Stimulated activated CD8-positive, alpha-beta memory T cell treated with anti-CD3 and anti-CD28 coated beads, Interleukin-4, amount 100 ng/mL, for 4 hours (primary cell): Measurements from ENCODE around the gene RPL21.

Experiments used
- DNase-seq, 2 donors: peaks; one replicate each; pipeline ENCODE4 v3.0.0-alpha.2; 2020; ENCODE audit warnings: low read depth in 2 of 2, low spot score in 1 of 2

RPL21 gene

DNA sequence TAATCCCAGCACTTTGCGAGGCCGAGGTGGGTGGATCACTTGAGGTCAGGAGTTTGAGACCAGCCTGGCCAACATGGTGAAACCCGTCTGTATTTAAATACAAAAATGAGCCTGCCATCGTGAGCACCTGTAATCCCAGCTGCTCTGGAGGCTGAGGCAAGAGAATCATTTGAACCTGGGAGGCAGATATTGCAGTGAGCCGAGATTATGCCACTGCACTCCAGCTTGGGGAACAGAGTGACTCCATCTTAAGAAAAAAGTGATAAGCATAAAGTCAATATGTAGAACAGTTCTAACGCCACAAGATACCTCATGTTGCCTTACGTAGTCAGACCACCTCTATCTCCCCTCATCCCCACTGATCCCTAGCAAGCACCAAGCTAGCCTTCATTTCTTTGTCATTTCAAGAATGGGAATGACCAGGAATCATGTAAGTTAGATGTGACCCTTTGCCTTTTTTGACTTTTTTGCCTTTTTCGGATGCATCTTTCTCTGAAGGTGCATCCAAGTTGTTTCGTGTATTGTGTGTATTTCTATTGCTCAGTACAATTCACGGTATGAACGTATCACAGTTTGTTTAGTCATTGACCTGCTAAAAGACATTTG lies 6.4 kb downstream of the RPL21 start:
- DNase-seq = no peak

DNA sequence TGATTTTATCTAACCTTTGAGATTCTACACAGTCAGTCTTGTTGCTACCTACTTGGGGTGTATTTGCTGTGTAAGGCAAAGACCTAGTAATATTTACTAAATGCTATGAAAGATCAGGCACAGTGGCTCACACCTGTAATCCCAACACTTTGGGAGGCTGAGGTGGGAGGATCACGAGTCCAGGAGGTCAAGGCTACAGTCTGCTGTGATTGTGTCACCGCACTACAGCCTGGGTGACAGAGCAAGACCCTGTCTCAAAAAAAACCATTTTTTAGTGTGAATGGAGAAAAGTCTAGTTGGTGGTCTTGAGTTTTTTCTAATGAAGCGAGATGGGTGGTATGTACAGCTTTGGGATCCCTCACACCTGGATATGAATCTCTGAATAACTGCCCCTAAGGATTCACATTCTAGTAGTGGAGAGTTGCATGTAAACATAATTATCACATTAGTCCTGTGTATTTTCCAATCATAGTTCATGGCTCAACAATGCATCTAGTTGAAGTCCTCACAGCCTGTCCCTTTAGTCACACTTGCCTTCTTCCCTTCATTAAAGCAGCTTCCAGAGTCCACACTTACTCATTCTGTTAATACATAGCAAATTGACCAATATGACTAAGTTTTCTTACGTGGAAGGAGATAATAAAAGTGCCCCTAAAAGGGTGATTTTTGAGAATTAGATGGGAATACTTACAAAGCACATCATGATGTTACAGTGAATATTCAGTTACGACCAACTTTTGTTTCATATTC lies 7.5 kb downstream of the RPL21 start:
- DNase-seq = no peak

DNA sequence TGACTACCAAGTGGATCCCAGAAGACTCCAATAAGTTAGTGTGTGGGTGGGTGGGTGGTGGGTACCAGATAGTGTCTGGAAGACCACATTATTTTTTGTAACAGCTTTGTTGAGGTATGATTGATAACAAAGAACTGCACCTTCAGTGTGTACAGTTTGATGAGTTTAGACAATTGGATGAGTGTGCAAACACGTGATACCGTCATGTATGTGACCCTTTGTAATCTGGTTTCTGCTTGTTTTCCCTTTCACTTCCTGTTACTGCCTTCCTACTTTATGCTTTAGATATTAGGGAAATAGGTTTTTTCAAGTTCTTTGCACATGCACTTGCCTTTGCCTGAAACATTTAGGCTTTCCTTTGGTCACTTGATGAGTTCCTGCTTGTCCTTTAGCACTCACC lies 8.5 kb downstream of the RPL21 start:
- no peak for DNase-seq

DNA sequence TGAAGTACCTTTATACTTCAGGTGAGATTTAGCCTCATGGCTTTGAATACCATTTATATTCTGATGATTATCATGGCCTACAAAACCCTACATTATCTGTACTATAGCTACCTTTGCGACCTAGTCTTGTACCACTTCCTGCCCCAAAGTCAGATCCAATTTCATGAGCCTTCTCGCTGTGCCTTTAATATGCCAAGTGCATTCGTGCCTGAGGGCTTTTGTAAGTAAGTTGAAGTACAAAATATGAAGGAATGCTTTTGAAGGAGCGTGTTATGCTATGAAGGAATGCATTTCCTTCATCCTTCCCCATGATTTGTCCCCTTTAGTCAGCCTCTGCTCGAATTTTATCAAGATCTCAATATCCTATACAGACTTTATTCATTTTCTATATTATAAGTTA lies 10.0 kb downstream of the RPL21 start:
- DNase-seq = no peak

DNA sequence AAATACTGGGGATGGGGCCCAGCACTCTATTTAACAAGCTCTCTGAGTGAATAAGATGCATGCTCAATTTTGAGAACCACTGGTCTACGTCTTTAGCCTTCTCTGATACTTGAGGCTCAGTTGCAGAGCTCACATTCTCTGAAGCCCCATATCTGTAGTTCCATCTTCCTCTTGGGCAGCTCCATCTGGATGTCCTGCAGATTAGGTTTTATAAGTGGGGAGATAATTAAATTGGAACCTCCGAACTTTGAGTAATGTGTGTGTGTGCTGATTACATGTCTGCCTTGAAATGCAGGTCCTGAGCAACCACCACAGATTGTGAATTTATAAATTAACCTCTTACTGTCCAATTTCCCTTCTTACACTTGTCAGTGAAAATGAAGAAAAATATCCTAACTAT lies 12.1 kb downstream of the RPL21 start:
- DNase-seq = no peak

DNA sequence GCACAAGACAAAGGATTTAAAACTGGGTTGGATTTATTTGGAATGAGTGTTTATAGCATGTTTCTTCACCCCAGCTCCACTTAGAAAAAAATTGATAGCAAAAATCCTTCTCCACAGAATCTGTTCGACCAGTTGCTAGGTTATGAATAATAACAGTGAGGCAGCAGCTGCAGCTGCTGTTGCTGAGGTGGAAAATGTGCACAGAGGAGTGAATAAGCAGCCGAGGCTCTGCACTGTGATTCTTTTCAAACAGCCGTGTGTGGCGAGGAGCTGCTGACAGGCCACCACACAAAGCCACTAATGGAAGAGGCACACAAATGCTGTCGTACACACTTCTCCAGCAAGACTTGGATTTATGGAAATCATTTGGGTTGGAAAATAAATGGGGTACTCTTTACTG lies 12.8 kb downstream of the RPL21 start:
- DNase-seq = no peak

DNA sequence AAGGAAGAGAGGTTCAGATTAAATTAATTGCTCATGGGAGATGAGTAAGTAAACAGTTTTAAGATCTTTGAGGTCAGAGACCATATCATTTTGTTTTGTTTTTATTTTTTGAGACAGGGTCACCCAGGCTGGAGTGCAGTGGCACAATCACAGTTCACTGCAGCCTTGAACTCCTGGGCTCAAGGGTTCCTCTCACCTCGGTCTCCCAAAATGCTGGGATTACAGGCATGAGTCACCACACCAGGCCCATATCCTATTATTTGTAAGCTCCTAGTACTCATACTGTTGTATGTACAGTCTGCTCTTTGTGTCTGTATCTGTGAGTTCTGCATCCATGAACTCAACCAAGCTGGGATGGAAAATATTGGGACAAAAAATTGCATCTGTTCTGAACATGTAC lies 13.3 kb downstream of the RPL21 start:
- DNase-seq = no peak

DNA sequence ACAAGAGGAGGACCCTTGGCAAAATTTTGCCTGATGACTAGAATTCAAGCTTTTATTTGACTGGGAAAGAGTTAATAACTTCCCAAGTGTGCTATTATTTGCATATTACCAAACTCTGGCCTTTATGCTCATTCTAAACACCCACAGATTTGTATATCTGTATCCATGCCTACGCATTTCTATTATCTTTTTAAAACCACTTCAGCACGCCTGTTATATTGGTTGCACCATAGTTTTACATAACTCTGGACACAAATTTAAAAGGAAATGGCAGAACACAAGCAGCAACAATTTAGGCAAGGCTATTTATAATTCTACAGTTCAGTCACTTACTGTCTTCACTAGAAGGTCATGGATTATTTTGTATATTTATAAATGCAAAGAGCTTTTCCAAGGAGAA lies 15.6 kb downstream of the RPL21 start:
- no peak for DNase-seq

DNA sequence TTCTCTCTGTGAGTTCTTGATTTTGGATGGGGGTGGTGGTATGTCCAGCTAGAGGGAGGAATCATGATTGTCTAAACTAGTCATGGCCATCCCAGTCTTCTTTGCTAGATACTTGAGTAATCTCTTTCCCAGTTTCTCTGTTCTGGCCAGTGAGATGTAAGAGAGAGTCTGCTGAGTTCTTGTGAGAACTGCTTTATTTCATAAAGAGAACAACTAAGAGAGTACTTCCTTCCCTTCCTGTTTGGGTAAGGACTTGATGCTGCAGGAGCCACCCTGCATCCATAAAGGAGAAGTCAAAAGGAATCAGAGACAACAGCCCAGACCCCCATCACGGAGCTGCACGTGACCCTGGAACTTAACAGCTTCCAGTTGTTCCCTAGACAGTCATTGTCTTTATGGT lies 16.2 kb downstream of the RPL21 start:
- no peak for DNase-seq

DNA sequence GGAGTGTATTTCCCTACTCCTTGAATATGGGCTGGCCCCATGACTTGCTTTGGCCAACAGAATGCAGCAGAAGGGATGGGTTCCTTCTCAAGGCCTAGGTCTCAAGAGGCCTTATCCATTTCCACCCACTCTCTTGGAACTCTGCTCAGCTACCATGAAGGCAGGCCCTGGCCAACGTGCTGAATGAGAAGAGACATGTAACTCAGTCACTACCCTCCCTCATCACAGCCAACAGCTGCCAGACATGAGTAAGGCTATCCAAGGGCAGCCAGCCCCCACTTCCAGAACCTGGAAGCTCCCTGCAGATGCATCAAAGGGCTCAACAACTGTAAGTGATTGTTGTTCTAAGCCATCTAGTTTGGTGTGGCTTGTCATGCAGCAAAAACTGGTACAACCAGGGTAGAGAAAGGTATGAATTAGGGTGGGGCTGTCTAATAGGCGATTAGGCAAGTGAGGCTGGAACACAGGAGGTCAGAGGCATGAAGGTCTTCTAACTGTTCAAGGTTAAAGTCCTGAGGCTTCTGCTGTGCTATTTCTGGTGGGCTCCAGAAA lies 17.8 kb downstream of the RPL21 start:
- DNase-seq = no peak

DNA sequence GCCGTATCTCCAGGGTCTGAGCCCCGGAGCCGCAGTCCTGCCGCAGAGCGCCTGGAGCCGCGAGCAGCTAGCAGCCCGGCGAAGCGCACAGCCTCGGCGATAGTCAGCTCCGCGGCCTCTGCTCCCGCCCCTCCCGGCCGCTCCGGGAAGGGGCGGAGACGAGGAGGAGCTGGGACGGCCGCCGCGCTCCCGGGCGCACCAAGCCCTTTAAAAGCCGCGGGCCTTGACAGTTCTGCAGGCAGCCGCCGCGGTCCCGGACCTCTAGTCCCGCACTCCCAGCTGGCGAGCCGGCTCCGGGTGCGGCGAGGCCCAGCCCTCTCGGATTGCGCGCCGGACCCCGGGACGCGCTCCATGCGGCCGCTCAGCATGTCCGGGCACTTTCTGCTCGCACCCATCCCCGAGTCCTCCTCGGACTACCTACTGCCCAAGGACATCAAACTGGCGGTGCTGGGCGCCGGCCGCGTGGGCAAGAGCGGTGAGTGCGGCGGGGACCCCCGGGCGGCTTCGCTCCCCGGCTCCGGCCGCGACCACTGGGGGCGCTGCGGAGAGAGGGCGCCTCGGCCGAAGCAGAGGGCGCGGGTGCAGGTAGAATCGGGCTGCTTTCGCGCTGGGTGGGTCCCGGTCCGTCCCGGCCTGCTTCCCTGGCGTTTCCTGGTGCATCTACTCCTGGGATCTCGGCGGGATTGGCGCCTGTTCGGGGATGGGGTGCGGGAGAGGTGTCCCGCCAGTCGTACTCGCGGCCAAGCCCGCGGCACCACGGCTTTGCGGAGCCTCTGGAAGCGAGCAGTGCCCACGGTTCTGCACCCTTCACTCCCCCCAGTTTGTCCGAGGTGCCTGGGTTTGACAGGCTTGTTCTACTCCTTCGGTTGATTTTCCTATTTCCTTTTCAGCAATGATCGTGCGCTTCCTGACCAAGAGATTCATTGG lies 19.5 kb downstream of the RPL21 start, which contains the start of gene RASL11A:
Gene RASL11A, plus strand, starts transcription at position 237 of the 927 bp plus-strand sequence. Its CDS starts 115 bp downstream, at position 352.
- peak; percentile 40 to 47 for DNase-seq

DNA sequence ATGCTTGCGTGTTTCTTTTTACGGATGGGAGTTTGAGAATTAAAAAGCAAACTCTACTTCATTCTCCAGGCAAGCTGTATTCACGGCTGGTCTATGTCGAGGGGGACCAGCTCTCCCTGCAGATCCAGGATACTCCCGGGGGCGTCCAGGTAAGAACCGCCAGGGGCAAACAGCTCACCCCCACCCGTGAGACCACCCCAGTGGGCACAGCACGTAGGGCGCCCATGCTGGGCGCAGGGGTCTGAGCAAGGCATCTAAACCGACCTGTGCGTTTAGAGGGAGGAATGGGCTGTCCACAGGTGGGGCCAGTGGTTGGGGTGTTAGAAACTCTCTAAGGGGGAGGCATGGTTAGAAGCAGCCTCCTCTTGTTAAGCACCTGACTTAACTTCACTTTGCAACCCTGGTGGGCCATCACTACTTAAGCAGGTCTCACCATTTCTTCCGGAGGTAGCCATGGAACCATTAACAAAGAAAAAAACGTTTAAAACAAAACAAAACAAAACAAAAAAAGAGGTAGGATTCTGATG lies 20.3 kb downstream of the RPL21 start:
- no peak for DNase-seq

DNA sequence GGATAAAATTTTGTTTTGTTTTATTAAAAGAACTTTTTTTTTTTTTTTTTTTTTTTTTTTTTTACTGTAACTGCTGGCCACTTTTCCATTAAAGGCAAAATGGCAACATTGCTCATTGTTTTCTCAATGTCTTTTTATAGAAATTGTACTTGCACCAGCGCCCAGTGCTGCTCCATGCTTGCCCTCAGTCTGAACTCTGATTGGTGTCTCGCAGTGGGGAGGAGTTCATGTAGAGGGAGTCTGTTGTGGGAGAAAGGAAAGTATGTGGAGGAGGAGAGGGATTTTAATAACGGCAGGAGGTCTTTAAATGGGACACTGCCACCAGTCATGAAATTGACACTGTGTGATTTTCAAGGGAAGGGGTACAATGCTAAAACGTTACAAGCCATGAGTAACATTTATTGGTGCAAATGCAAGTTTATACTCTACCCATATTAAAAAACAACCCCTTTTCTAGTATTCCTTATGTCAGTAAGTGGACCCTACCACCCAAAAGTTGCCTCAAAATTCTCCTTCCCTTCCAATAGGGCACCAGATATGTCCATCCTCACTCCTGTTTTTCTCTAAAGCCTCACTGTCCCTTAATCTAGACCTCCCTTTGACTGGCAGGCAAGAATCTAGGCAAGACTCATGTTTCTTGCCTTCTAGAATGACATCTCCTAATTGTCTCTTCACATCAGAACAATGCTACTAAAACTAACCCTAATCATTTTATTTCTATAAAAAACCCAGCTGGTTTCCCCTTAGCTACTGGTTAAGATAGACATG lies 22.5 kb downstream of the RPL21 start:
- DNase-seq = no peak

DNA sequence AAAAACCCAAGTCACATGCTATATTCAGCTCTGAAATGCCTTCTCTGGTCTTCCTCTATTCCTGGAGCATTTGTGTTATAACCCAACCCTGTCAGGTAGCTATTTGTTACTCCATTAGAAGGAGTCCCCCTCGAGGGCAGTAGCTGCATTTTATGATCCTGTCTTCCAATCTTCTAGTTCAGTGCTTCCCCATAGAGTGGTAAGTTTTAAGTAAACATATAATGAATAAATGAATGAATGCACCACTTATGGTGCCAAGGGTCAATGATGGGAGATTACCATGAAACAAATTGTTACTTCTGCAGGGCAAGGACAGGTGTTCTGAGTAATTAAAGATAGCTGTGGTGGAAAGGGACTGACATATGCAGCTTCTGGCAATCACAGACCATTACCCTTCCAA lies 23.3 kb downstream of the RPL21 start:
- no peak for DNase-seq

DNA sequence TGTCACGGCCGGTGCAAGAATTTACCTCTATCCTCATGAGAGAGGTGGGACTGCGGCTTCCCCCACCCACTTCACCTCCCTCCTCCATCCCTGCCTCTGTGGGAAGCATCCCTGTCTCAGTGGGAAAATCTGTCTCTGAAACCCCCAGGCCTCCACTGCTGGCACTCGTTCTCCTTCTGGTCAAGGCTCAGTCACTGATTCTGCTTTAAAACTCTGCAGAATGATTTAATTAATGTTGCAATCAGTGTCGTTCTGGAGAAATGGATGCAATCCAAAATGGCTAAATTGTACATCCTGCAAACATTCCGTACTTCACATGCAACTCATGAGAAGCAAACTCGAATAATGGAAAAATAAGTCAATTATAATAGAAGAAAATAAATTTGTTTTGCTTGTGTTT lies 24.8 kb downstream of the RPL21 start:
- no peak for DNase-seq

DNA sequence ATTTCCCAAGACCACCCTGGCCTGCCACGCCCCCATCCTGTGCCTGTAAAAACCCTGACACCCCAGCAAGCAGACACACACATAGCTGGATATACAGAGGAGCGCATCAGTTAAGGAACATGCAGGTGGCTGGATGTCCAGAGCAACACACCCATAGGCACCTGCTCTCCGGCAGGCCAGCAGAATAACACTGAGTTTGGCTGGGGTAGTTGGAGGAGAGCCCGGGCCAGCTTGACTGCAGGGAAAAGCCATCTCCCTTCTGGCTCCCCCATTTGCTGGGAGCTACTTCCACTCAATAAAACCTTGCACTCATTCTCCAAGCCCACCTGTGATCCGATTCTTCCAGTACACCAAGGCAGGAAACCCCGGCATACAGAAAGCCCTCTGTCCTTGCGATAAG lies 28.1 kb downstream of the RPL21 start:
- no peak for DNase-seq

DNA sequence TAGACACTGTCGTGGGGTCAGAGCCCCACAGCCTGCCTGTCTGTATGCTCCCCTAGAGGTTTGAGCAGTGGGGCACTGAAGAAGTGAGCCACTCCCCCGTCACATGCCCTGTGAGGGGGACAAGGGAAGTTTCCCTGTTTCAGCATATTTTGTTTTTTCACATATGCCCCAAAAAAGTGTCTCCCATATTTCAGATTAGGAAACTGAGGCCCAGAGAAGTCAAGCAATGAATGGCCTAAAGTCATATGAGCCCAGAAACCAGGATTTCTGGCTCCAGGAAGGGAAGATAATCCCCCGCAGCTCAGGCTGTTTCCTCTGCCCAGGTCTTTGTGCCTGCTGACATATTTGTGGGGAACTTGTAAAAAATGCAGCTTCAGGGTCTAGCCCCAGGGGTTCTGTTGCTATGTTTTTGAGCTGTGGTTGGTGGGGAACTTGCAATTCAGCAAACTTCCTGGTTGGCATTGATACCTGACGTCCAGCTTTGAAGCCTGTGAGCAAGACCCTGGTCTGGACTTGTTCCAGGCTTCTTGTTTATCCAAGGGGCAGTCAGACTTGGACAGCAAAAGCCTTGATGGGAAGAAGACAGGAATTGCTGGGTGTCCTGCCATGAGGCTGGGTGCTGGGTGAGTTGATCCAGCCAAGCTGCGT lies 28.8 kb downstream of the RPL21 start:
- DNase-seq = no peak

DNA sequence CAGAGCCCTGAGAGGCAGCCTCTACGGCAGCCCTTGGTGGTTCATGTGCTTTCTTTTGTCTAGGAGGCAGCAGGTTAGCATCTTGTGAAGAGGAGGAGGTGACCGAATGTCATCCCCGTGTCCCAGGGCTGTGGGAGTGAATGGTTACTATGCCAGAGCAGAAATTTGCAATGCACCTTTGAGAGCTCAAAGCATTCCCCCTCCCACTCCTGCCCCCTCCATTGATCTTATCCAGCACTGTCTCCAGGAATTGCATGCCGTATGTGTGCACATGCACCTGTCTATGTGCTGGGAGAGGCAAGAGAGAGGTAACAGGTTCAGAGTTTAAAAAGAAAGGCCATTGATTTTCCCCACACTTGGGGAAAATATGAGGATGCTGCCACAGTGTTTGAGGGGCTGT lies 29.5 kb downstream of the RPL21 start:
- no peak for DNase-seq

DNA sequence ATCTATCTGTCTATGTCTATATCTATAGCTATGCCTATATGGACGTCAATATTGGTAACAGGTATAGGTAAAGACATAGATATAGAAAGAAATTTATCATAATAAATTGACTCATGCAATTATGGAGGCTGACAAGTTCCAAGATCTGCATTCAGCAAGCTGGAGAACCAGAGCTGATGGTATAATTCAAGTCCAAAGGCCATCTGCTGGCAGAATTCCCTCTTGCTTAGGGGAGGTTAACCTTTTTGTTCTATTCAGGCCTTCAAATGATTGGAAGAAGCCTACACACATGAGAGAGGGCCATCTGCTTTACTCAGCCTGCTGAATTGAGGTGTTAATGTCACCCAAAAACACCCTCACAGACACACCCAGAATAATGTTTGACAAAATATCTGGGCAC lies 30.1 kb downstream of the RPL21 start:
- no peak for DNase-seq

DNA sequence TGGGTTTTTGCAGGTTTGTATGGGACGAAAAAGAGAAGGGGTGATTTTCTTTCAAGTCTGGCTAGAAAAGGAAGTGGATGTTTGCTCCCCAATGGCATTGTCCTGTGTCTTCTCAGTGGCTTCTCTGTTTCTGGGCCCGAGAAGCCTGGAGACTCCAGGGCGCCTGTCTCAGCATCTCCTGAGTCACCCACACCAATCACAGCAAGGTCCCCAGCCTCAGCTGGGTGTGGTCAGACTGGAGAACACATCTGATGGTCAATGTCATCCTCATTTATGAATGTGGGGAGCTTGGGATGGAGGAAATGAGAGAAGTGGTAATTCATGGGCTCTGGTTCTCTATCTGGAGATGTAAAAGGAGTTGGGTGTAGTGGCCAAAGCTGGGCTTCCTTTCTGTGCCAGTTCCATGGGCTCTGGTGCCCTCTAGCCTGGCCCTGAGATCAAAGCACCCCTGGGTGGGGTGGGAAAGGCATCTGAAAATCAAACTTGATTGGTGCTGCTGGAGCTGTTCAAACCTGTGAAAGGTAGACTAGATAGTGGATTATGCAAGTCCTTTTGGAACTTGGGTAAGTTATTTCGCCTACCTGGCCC lies 32.6 kb downstream of the RPL21 start:
- DNase-seq = no peak
